Ovary (tissue), 9 donors: ENCODE results near the gene AFG3L2. TPM values are rescaled to one million over a fixed set of nuclear protein-coding genes. Genes with fewer than 3 reads are reported as not detected.

Experiments
- DNase-seq, 5 donors: peaks; one replicate each; pipeline ENCODE4 v3.0.0-alpha.2; 2019 to 2020
- H3K27ac ChIP-seq, 2 donors: fragments of 200-600 bp; one replicate each; pipeline versions ENCODE4 v1.5.1 to v1.8.0; 2019 to 2022
- H3K27me3 ChIP-seq: fragments of 200-600 bp; one replicate; pipeline ENCODE4 v1.8.0; 2022
- H3K36me3 ChIP-seq: fragments of 200-600 bp; sonication (generic); one replicate; pipeline ENCODE4 v1.5.1; 2019
- H3K4me1 ChIP-seq: one replicate; pipeline ENCODE4 v1.8.1; 2013; ENCODE audit warnings: mild to moderate bottlenecking, moderate library complexity; ENCODE audit not compliant: insufficient read depth
- H3K4me3 ChIP-seq: fragments of 200-600 bp; sonication (generic); one replicate; pipeline ENCODE4 v1.5.1; 2017
- H3K9me3 ChIP-seq, 2 donors: fragments of 200-600 bp in 1 of 2; sonication (generic) in 1 of 2; one replicate each; pipeline versions ENCODE4 v1.5.1 to v1.8.1; 2013 to 2019; ENCODE audit warnings: mild to moderate bottlenecking in 1 of 2, moderate library complexity in 1 of 2
- CTCF ChIP-seq, 3 donors: fragments of 450-650 bp in 2 of 3; fragments of 200-600 bp in 1 of 3; IDR thresholded peaks; one replicate each; pipeline versions ENCODE4 v1.5.1 to v1.8.0; 2016 to 2022; ENCODE audit warnings: antibody characterized with exemption in 3 of 3, mild to moderate bottlenecking in 1 of 3
- EP300 ChIP-seq: sonication (generic); formaldehyde crosslinking; IDR thresholded peaks from one replicate; pipeline ENCODE4 v1.6.1; 2017; ENCODE audit warnings: antibody characterized with exemption
- POLR2A ChIP-seq: fragments of 450-650 bp; IDR thresholded peaks from one replicate; pipeline ENCODE4 v1.6.1; 2017; ENCODE audit warnings: antibody characterized with exemption, mild to moderate bottlenecking, moderate library complexity
- WGBS, 3 donors: extraction: QIAGEN DNeasy Blood & Tissue Kit in 1 of 3; methylation state at CpG; one replicate each; pipeline versions ENCODE4 v1.1.5 to v1.1.7; 2013 to 2017; 5-methylcytosine and 5-hydroxymethylcytosine counted together
- intact Hi-C, 4 donors: fragments of 100-400 bp; cut with DNase I; formaldehyde crosslinking; loops; one replicate each; pipeline versions ENCODE4 v1.11.0 to v1.15.1; 2022 to 2023
- polyA plus RNA-seq, 2 donors: library from polyadenylated mRNA; stranded (reverse); fragments of 200-250 nt in 1 of 2; fragments of 350-450 nt in 1 of 2; fragmentation: Illumina TruSeq in 1 of 2; extraction: RNeasy Lipid Tissue Mini Kit (QIAGEN cat#74804) in 1 of 2; gene quantifications; one replicate each; pipeline ENCODE4 v1.2.3, GENCODE V29; 2013 to 2014
- total RNA-seq, 7 donors: library from RNA; depleted of rRNA in 2 of 7; stranded (reverse); fragments of >200 nt in 2 of 7; fragmentation: NEBNext Ultra II Directional in 3 of 7; extraction: Animal tissue kit (Norgen Biotek cat#: 25700) in 3 of 7; gene quantifications; one replicate each; pipeline versions ENCODE4 v1.1.0 to v1.2.4, GENCODE V29; 2016 to 2023
- donor health status: DM: no; HTN: no; CAD: no; lungs with moderate emphysema.
- donor health status: DM: no; HTN: no; CAD: no.
- donor health status: Bipolar disorder and iron deficiency.
- donor health status: DM: yes; HTN: yes; CAD: no.
- donor health status: DM: no; HTN: no; CAD: no.
- donor health status: DM: yes; HTN: yes; CAD: no.

Gene AFG3L2
- total and polyA plus RNA-seq, 9 donors, result 28.3 to 42.5 (median 34.9) TPM

- no peaks in the 10 kb centered on the region for H3K27me3 ChIP-seq
Observed at GRCh38 chr18:12313530-12314245, 63.3 kb downstream of the AFG3L2 start.

GRCh38 chr18:12312976-12313375 lies 64.1 kb downstream of the AFG3L2 start:
- TF ChIP-seq CTCF (IDR thresholded peaks at IDR 0.05) (no peak), EP300 (no peak), POLR2A (no peak)
- peaks cover 4% of the 10 kb centered on the region for H3K4me1 ChIP-seq
- no peak for DNase-seq
- no peaks in the 10 kb centered on the region for H3K27me3 ChIP-seq
- H3K9me3 ChIP-seq, result no peaks in the 10 kb centered on the region
- intact Hi-C loops, result no loop called here
- no peak overlapping the region for H3K4me3 ChIP-seq
- no peak overlapping the region for H3K27ac ChIP-seq
- no peaks in the 10 kb centered on the region for H3K36me3 ChIP-seq

More at GRCh38 chr18:12313530-12314245, 63.3 kb downstream of the AFG3L2 start:
- Histone ChIP-seq H3K4me1 (peaks cover 4% of the 10 kb centered on the region), H3K4me3 (no peak overlapping the region), H3K9me3 (no peaks in the 10 kb centered on the region), H3K27ac (no peak overlapping the region), H3K36me3 (no peaks in the 10 kb centered on the region)
- no peak for DNase-seq
- intact Hi-C loops, result no loop called here
- 81 to 92% (median 84%) methylated on average over 5 of the region's 5 CpGs for WGBS, 3 donors
- TF ChIP-seq EP300 (no peak), CTCF (IDR thresholded peaks at IDR 0.05) (no peak), POLR2A (no peak)

GRCh38 chr18:12310762-12311161 lies 66.3 kb downstream of the AFG3L2 start:
- H3K4me1 ChIP-seq, result peaks cover 1% of the 10 kb centered on the region

GRCh38 chr18:12309683-12310198 lies 67.3 kb downstream of the AFG3L2 start:
- intact Hi-C loops, result loop anchor here in 1 of 4 donors (2.0 kb wide), 1 partner anchor 31 kb away; no protein-coding TSS in a partner anchor

More at GRCh38 chr18:12310762-12311161, 66.3 kb downstream of the AFG3L2 start:
- Histone ChIP-seq H3K9me3 (no peaks in the 10 kb centered on the region), H3K27me3 (no peaks in the 10 kb centered on the region), H3K27ac (no peak overlapping the region), H3K36me3 (no peaks in the 10 kb centered on the region), H3K4me3 (no peak overlapping the region)
- TF ChIP-seq POLR2A (no peak), EP300 (no peak), CTCF (IDR thresholded peaks at IDR 0.05) (no peak)
- DNase-seq, result no peak
- intact Hi-C loops, result no loop called here
- WGBS, 3 donors, result 95 to 96% (median 96%) methylated on average over 6 of the region's 6 CpGs

More at GRCh38 chr18:12309683-12310198, 67.3 kb downstream of the AFG3L2 start:
- Histone ChIP-seq H3K27ac (peak overlapping the region in 1 of 2 donors; percentile 94), H3K27me3 (no peaks in the 10 kb centered on the region), H3K4me1 (peaks cover 1% of the 10 kb centered on the region), H3K36me3 (no peaks in the 10 kb centered on the region), H3K4me3 (peak overlapping the region; percentile 90), H3K9me3 (no peaks in the 10 kb centered on the region)
- TF ChIP-seq CTCF (IDR thresholded peaks at IDR 0.05) (no peak), EP300 (no peak), POLR2A (no peak)
- 43 to 57% (median 52%) methylated on average over 7 of the region's 7 CpGs for WGBS, 3 donors
- DNase-seq, result no peak
